ENCODE measurements around the gene SUGCT. TPM values are rescaled to one million over a fixed set of nuclear protein-coding genes. Genes with fewer than 3 reads are reported as not detected.
"Not testable (repeated sequence)": the region's sequence is repeated elsewhere in the genome, so short reads cannot be mapped to it uniquely, and the experiment has no call there.

SUGCT gene
- total RNA-seq, 1 donor, result 9.9 TPM

GRCh38 chr7:40205992-40206391, 71.2 kb downstream of the SUGCT start:
- DNase-seq (ENCODE audit: low read depth), result no peak
- TF ChIP-seq CTCF (IDR thresholded peaks at IDR 0.05; ENCODE audit: insufficient read depth, low read depth, low read length), result no peak
- no peak overlapping the region for H3K4me3 ChIP-seq (ENCODE audit: low read depth, low read length)

- DNase-seq (ENCODE audit: low read depth), result peak; percentile 28
- H3K4me3 ChIP-seq (ENCODE audit: low read depth, low read length), result no peak overlapping the region
- no peak for TF ChIP-seq CTCF (IDR thresholded peaks at IDR 0.05; ENCODE audit: insufficient read depth, low read depth, low read length)
Observed at GRCh38 chr7:40211276-40212003, 76.6 kb downstream of the SUGCT start.

- no peak overlapping the region for H3K4me3 ChIP-seq (ENCODE audit: low read depth, low read length)
- no peak for TF ChIP-seq CTCF (IDR thresholded peaks at IDR 0.05; ENCODE audit: insufficient read depth, low read depth, low read length)
- DNase-seq (ENCODE audit: low read depth), result no peak
Observed at GRCh38 chr7:40213291-40213690, 78.5 kb downstream of the SUGCT start.

- no peak for DNase-seq (ENCODE audit: low read depth)
- TF ChIP-seq CTCF (IDR thresholded peaks at IDR 0.05; ENCODE audit: insufficient read depth, low read depth, low read length), result no peak
Observed at GRCh38 chr7:40213856-40214255, 79.1 kb downstream of the SUGCT start.

GRCh38 chr7:40218612-40219011, 83.8 kb downstream of the SUGCT start:
- H3K4me3 ChIP-seq (ENCODE audit: low read depth, low read length); DNase-seq (ENCODE audit: low read depth): not testable (repeated sequence)

More at GRCh38 chr7:40213856-40214255, 79.1 kb downstream of the SUGCT start:
- no peak overlapping the region for H3K4me3 ChIP-seq (ENCODE audit: low read depth, low read length)

GRCh38 chr7:40219917-40220316, 85.1 kb downstream of the SUGCT start:
- peak; percentile 88 for DNase-seq (ENCODE audit: low read depth)
- TF ChIP-seq CTCF (IDR thresholded peaks at IDR 0.05; ENCODE audit: insufficient read depth, low read depth, low read length), result no peak
- no peak overlapping the region for H3K4me3 ChIP-seq (ENCODE audit: low read depth, low read length)

- no peak for TF ChIP-seq CTCF (IDR thresholded peaks at IDR 0.05; ENCODE audit: insufficient read depth, low read depth, low read length)
- peak; percentile 74 for DNase-seq (ENCODE audit: low read depth)
Observed at GRCh38 chr7:40220421-40220911, 85.7 kb downstream of the SUGCT start.

More at GRCh38 chr7:40220421-40220911, 85.7 kb downstream of the SUGCT start:
- no peak overlapping the region for H3K4me3 ChIP-seq (ENCODE audit: low read depth, low read length)
